Fibroblast of pulmonary artery (primary cell): Measurements from ENCODE around the gene MAML2.
A peak's percentile ranks its signal among the peaks of the same experiment; 100 is the strongest.

Experiments used
- DNase-seq: peaks from one replicate; pipeline ENCODE4 v3.0.0-alpha.2; 2010; ENCODE audit warnings: low read depth
- H3K4me3 ChIP-seq: replicated peaks from 2 replicates; pipeline ENCODE4 v1.5.1; 2011; ENCODE audit warnings: low read depth, mild to moderate bottlenecking, control low read depth, low read length, moderate library complexity
- CTCF ChIP-seq: IDR thresholded peaks from 2 replicates; pipeline ENCODE4 v1.5.1; 2011; ENCODE audit warnings: mild to moderate bottlenecking, control low read depth, low read length, inconsistent platforms; ENCODE audit errors: missing control alignments

Gene MAML2

GRCh38 chr11:96342961-96343711 is at the start of gene MAML2:
Gene MAML2, minus strand, starts transcription at chr11:96343195. Its CDS starts 1,300 bp downstream, at chr11:96341895.
- peak; percentile 80 for TF ChIP-seq CTCF
- peak within 1 kb of the TSS; percentile 72 for H3K4me3 ChIP-seq
- peak; percentile 97 for DNase-seq

GRCh38 chr11:96391698-96392307 is 48.8 kb upstream of the MAML2 start:
- TF ChIP-seq CTCF, result peak; percentile 15
- no peak overlapping the region for H3K4me3 ChIP-seq
- peak; percentile 7 for DNase-seq

DNA sequence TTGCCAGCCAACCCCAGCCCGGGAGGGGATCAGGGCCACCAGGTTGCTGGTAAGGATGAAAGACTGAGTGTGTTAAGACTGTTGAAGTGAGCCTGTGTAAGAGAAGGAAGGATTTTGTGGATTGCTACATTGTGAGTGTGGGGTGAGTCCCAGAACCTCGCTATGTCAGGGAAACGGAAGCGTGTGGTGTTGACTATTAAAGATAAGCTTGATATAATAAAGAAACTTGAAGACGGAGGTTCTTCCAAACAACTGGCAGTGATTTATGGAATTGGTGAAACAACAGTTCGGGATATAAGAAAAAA is 47.4 kb upstream of the MAML2 start:
- H3K4me3 ChIP-seq, result peak overlapping the region; percentile 87
- DNase-seq, result peak; percentile 72
- TF ChIP-seq CTCF, result no peak

- no peak for TF ChIP-seq CTCF
- H3K4me3 ChIP-seq, result peak within 1 kb of the TSS; percentile 87
- DNase-seq, result peak; percentile 94
Measured at GRCh38 chr11:96389720-96390487, 46.9 kb upstream of the MAML2 start, which contains the start of the genes CCDC82 and JRKL. Gene CCDC82, minus strand, starts transcription at chr11:96389912. Its CDS starts 5,165 bp downstream, at chr11:96384747. Gene JRKL, plus strand, starts transcription at chr11:96390013. Its CDS starts 637 bp downstream, at chr11:96390650.

DNA sequence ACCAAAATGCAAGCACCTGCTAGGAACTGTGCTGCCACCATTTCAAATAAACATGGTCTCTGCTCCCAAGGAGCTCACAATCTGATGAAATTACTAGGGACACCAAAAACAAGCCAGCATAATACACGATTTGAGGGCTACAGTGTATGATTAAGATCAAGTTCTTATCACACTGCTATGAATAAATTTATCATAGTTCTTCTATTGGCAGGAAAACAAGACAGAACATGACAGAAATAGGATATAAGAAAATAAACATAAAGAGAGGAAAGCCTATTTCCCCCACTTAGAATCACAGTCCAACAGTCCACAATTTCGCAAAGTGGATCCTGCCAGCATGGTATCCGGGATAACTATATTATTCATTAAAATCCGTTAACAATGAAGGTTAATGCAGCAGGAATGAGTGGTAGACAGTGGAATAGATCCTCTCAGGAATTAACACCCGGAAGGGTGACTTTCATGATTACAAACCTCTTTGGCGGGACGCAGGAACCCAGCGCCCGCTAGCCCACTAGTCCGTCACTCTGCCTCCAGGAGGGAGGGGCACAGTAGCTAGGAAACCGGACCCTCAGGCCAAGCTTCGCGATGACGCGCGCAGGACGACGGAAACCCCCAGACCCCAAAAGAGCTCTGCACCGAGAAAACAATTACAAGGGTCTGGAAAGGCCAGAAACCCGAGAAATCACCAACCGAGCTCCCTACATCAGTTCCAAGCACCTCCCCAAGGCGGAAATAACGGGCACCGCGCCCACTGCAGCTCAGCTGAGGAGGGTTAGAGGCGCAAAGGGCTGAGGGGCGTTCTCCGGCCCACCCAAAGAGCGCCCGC is 46.1 kb upstream of the MAML2 start:
- no peak for TF ChIP-seq CTCF
- H3K4me3 ChIP-seq, result peak overlapping the region; percentile 87
- no peak for DNase-seq

- no peak for DNase-seq
- H3K4me3 ChIP-seq, result no peak overlapping the region
- TF ChIP-seq CTCF, result no peak
Measured at GRCh38 chr11:96385187-96385586, 42.2 kb upstream of the MAML2 start.
